Measurements from ENCODE around the gene PTPRA.

DNA sequence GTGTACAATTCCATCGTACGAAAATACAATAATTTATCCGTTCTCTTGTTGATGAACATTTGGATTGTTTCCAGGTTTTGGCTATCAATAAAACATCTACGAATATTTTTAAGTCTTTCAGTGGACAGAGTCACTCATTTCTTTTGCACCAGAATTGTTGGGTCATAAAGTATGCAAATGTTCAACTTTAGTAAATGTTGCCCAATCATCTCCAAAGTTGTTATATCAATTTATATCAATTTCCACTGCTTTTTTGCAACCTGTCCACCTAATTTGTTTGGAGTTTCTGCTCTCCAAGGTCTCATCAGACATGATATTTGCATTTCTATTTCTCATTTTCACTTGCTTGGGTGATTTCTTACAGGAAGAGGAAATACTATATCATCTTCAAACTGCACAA lies 46.6 kb upstream of the PTPRA start:
- TF ChIP-seq POLR2A (IDR thresholded peaks at IDR 0.05), result no peak
- TF ChIP-seq, protein P1, sequence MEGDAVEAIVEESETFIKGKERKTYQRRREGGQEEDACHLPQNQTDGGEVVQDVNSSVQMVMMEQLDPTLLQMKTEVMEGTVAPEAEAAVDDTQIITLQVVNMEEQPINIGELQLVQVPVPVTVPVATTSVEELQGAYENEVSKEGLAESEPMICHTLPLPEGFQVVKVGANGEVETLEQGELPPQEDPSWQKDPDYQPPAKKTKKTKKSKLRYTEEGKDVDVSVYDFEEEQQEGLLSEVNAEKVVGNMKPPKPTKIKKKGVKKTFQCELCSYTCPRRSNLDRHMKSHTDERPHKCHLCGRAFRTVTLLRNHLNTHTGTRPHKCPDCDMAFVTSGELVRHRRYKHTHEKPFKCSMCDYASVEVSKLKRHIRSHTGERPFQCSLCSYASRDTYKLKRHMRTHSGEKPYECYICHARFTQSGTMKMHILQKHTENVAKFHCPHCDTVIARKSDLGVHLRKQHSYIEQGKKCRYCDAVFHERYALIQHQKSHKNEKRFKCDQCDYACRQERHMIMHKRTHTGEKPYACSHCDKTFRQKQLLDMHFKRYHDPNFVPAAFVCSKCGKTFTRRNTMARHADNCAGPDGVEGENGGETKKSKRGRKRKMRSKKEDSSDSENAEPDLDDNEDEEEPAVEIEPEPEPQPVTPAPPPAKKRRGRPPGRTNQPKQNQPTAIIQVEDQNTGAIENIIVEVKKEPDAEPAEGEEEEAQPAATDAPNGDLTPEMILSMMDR (IDR thresholded peaks at IDR 0.05), result no peak

Measured in adrenal gland (tissue), 5 donors.